HG02588 (cell line): ENCODE data around the gene EFCC1.
"Not testable (repeated sequence)": the region's sequence is repeated elsewhere in the genome, so short reads cannot be mapped to it uniquely, and the experiment has no call there.

Experiments used
- ATAC-seq: cut with Tn5 transposase; IDR thresholded peaks from one replicate; pipeline ENCODE4 v1.9.1; 2021; ENCODE audit warnings: mild to moderate bottlenecking, moderate library complexity; ENCODE audit not compliant: unreplicated experiment

The EFCC1 gene

GRCh38 chr3:129069313-129070085 lies 68.4 kb downstream of the EFCC1 start:
- ATAC-seq = not testable (repeated sequence)

- no peak for ATAC-seq
Measured at GRCh38 chr3:129070086-129070885, 69.2 kb downstream of the EFCC1 start.

DNA sequence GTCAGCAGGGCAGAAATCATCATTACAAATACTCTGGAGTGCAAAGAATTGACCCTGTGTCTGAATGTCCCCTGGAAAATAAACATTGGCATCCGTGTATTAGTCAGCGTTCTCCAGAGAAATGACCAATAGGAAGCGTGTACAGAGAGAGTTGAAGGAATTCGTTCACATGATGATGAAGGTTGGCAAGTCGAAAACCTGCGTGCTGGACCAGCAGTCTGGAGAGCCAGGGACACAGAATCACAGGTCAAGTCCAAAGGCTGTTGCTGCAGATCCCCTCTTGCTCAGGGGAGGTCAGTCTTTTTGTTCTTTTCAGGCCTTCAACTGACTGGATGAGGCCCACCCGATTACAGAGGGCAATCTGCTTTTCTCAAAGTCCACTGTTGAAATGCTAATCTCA lies 76.1 kb downstream of the EFCC1 start:
- ATAC-seq = no peak

GRCh38 chr3:129078510-129078909 lies 77.4 kb downstream of the EFCC1 start:
- no peak for ATAC-seq

DNA sequence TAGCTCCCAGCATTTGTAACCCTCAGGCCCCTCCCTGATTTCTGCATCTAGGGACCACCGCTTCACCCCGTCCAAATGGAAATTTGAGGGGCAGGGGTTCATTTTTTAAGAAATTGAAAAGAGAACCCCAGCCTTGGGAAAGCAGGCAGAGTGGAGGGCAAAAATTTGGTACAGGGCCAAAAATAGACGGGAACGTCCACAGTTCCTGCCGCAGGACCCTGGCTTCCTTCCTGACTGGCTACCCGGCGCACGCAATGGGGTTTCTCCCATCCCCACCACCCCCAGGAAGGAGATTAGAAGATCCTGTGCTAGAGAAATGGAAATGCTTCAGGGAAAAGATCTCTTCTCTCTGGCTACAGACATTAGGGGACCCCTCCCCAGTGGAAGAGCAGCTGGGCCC lies 80.4 kb downstream of the EFCC1 start:
- no peak for ATAC-seq

- ATAC-seq = no peak
Measured at GRCh38 chr3:129082026-129082425, 80.9 kb downstream of the EFCC1 start.

DNA sequence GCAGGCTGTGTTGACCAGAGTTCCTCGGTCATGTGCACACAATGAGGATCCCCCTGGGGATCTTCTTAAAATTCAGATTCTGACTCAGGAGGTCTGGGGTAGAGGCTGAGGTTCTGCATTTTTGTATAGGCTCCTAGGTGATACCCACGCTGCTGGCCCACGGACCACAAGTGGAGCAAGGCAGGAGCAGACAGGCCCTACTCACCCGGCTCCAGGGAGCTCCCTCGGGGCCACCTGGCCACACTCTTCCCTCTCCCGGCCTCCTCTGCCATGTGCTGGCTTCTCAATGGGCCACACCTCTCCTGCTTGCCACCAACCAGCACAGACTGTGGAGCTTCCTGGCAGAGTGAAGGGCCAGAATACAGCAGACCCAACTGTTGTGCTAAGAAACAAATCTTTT lies 83.4 kb downstream of the EFCC1 start:
- no peak for ATAC-seq

DNA sequence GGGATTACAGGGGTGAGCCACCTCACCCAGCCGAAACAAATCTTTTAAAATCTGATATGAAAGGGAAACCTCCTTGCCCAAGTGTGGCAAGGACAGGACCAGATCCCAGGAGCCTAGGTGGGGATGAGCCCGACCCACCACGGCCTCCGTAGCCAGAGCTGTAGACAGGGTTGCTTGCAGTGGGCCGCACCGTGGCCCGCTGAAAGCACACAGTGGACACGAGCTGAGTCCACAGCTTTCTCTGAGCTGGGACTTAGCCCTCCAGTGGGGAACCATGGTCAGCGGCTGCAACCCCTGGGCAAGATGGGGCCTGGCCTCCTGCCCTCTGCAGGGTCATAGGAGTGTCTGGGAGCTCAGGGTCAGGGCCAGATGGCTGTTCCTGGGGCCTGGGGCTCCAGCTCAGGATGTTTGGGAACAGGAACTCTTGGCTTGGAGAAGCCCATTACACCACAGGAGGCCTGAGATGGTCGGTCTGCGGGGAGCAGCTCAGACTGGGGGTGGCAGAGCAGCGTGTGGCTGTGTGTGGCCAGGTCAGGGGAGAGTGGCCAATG lies 84.1 kb downstream of the EFCC1 start:
- ATAC-seq = no peak

GRCh38 chr3:129085818-129086217 lies 84.7 kb downstream of the EFCC1 start:
- no peak for ATAC-seq

GRCh38 chr3:129087138-129087702 lies 86.1 kb downstream of the EFCC1 start:
- no peak for ATAC-seq

DNA sequence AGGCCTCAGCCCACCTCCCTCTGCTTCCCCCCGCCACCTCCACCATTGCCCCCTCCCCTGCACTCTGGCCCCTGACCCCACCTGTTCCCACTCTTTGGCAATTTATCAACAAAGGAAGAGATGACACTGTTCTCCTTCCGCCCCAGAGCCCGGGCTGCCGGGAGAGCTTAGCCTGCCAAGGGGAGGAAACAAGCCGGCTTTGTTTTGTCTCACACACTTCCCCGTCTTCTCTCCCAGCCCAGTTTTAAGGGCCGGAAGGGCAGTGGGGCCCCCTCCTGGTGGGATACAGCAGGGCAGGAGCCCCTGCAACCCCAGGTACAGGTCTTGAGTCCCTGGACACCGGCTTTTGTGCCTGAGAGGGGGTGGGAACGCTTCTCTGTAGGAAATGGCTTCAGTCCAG lies 86.8 kb downstream of the EFCC1 start:
- not testable (repeated sequence) for ATAC-seq

GRCh38 chr3:129088312-129088711 lies 87.2 kb downstream of the EFCC1 start:
- ATAC-seq = not testable (repeated sequence)
